GM18526 (cell line): ENCODE results near the gene SF1.

Experiments
- POLR2A ChIP-seq: IDR thresholded peaks from 3 replicates; pipeline ENCODE4 v1.6.1; 2011; ENCODE audit not compliant: insufficient read length; ENCODE audit errors: extremely low read depth

Gene SF1, protein sequence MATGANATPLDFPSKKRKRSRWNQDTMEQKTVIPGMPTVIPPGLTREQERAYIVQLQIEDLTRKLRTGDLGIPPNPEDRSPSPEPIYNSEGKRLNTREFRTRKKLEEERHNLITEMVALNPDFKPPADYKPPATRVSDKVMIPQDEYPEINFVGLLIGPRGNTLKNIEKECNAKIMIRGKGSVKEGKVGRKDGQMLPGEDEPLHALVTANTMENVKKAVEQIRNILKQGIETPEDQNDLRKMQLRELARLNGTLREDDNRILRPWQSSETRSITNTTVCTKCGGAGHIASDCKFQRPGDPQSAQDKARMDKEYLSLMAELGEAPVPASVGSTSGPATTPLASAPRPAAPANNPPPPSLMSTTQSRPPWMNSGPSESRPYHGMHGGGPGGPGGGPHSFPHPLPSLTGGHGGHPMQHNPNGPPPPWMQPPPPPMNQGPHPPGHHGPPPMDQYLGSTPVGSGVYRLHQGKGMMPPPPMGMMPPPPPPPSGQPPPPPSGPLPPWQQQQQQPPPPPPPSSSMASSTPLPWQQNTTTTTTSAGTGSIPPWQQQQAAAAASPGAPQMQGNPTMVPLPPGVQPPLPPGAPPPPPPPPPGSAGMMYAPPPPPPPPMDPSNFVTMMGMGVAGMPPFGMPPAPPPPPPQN

DNA sequence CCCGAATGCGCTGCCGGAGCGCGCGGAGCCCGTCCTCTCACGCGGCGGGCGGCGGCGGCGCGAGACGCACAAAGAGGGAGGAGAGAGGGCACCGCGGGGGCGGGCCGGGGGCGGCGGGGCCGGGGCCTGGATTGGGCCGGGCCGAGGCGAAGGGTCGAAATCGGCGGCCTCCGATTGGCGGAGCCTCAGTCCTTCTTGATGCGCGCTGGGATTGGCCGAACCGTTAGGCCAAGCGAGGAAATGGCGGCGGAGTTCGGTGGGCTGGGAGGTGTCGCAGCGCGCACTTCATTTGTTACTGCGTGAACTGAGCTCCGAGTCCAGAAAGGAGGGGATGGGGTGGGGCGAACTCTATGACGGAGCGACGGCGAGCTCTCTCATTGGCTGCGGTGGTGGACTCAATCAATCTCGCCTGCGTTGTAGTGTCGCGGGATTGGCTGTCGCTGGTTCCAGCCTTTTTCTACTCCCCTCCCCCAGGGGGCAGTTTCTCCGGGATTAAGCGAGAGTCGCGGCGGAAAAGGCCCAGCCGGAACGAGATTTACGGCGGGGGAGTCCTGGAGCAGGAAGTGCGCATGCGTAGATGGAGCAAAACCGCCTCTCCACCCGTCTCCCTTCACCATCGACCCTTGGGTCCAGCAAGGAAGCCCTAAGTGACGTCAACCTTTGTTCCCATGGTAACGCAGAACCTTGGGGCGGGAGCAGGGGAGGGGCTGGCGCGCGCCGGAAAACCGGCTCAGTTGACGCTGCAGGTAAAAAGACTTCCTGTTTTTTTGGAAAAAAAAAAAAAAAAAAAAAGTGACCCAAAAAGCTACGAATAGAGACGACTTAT is at the start of gene SF1:
SF1 (minus strand) TSS at position 70 of the 826 bp plus-strand sequence. CDS start 150 bp downstream, outside the sequence.
- TF ChIP-seq POLR2A = peak; percentile 85

DNA sequence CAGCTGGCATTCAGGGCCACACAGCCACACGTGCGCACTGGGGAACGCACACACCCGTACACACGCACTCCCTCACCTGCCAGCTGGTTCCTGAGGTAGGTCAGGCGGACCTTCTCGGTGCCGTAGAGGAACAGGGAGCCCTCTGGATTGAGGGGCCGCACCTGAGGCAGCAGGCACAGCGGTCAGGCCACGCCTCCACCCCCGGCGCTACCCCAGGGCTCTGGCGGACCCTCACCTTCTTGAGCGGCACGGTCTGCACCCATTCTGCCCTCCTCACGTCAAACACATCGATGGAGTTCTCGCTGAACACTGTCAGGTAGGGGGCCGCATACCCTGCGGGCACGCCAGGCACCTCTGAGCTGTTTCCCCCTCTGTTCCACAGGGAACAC is 49.1 kb upstream of the SF1 start:
- TF ChIP-seq POLR2A = no peak

DNA sequence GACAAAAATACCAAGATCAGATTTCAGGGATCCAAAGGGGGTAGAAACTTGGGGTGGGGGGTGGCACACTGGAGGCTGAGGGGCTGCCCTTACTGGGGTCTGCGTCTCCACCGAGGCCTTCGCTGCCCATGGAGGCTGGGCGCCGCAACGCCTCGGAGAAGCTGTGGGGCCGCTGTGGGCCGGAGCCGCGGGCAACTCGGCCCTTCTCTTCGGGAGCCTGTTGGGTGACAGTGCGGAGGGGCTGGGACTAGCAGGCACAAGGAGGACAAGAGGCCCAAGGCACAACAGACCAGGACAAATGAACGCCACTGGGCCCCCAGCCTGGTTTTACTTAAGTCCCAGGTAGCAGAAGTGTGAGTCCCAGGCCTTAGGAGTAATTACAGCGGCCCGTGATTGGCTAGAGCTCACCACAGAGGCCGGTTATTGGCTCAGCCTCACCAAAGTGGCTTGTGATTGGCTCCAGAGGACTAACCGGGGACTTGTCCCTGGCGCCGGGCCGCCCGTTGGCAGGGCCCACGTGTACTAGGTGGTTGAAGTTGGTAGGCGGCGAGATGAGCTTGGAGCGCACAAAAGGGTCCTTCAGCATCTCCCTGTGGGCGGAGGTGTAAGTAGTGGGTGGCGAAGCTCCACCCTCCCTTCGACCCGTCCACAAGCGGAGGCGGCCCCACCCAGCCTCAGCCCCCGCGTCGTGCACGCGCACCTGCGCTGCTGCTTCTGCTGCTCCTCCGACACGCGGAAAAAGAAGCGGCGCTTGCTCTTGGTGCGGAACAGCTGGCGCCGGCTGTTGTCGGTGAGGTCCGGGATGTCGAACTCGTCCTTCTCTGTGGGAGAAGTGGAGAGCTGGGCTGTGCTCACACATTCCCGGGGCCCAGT is 48.5 kb upstream of the SF1 start:
- no peak for TF ChIP-seq POLR2A

DNA sequence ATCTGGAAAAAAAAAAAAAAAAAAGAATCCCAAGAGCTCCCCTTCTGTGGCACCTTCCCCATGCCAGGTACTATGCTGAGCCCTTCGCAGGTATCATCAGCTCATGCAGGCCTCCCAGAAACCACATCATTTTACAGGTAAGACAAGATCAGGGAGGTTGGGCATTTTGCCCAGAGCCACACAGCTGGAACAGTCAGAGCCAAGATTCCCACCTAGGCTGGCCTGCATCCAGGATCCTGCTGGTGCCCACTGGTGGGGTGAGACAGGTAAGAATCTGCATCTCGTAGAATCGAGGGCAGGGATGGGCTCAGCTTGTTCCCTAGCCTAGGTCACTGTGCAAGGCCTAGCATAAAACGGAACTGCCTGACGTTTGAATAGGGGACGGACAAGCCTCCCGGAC is 47.7 kb upstream of the SF1 start:
- no peak for TF ChIP-seq POLR2A

DNA sequence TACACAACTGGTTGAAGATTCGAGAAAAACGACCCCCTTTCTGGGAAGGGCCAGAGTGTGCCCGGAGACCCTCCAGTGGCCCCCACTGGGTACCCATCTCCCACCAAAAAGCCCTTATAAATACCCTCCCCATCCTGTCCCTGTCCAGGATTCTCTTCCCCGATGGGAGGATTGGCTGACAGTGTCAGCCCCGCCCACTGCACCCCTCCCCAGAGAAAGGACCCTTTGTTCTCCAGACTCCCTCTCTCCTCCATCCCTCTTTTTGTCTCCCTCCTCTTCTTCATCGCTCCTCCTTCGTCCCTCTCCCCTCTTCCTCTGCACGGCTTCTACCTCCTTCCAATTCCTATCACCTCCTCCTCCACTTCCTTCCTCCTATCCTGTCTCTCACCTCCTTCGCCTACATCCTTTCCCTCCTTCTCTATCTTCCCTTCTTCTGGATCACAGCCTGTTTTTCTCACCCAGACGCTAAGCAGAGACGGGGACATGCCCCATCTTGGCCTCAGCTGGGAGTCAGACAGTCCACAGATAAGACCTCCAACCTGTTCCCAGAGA is 45.3 kb upstream of the SF1 start:
- TF ChIP-seq POLR2A = no peak

DNA sequence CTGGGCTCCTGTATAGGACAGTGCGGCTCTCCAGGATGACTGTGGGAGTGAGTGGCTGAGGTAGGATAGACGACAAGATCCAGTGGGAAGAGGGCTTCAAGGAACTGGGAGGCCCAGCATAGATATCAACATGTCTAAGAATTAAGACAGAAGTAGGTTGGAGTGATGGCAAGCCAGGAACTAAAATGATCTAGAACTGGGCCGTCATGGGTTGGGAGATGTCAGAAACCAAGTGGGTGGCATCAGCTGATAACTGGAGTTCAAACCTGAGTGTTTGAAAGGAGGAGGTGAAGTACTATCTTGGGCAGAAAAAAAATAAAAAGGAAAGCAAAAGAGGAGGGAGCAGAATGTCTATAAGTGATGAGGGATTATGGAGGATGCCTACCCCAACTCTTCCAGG is 39.1 kb upstream of the SF1 start:
- TF ChIP-seq POLR2A = no peak

DNA sequence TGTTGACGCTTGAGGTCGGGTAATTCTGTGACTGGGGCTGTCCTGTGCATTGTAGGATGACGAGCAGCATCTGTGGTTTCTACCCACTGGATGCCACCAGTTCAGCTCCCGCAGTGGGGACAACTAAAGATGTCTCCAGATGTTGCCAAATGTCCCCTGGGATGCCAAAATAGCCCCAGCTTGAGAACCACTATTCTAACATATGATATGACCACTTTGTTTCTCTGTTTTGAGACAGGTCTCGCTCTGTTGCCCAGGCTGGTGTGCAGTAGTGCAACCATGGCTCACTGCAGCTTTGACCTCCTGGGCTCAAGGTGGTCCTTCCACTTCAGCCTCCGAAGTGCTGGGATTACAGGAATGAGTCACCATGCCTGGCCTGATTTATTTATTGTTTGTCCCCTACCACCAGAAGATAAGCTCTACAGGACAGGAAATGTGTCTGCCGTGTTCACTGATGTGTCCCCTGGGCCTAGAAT is 36.4 kb upstream of the SF1 start:
- TF ChIP-seq POLR2A = no peak

DNA sequence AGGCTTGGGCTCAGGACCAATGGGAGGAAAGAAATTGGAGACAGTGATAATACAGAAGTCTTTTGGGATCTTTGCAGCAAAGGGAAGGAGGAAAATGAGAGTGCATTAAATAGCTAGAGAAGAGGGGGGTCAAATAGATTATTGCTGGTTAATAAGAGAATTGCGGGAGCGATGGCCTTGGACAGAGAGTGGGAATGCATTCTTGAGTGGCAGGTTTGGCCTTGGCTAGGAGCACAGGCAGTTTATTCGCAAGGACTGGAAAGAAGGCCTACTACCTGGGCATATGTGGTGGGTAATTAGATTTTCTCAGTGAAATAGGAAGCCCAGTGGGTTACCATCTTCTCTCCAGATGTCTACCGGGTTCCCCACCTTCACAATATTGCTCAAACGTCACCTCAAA is 35.5 kb upstream of the SF1 start:
- no peak for TF ChIP-seq POLR2A

DNA sequence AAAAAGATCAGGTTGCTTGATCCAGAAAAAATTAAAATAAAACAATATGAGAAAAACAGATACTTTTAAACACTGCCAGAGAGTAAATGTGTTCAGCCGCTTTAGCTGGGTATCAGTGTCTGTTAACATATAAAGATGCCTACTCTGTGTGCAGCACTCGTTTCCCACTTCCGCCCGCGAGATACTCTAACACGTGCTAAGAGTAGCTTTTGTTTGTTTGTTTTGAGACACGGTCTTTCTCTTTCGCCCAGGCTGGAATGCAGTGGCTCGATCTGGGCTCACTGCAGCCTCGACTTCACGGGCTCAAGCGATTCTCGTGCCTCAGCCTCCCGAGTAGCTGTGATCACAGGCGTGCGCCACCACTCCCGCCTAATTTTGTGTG is 32.5 kb upstream of the SF1 start:
- TF ChIP-seq POLR2A = no peak

DNA sequence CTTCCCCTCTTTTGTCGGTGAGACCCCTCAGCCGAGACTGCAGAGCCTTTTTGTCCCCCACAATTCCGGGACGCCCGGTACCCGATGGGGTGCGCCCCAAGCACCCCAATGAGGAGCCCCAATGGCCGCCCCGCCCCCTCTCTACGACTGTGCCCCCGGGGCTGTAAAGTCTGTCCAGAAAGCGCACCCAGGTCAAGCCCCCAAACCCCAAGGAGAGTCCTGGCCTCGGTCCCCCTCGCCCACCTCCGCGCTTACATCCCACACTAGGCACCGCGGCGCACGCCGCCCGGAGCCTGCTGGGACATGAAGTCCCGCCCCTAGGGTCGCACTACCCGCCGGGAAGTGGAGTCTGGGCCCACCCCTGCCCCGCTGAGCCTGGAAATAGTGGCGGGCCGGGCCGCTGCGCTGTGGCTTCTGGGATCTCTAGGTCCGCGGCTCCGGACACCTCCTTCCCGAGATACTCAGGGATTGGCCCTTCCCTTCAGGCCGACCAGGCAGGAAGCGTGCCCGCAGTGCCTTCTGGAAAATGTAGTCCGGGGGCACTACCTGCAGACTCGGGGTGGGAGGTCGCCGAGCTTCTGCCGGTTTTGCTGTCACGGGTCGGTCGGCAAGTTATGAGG is 32.0 kb upstream of the SF1 start, which contains the start of gene MEN1:
MEN1 (minus strand) TSS at position 281 of the 620 bp plus-strand sequence. CDS start 442 bp downstream, outside the sequence.
- peak; percentile 61 for TF ChIP-seq POLR2A

DNA sequence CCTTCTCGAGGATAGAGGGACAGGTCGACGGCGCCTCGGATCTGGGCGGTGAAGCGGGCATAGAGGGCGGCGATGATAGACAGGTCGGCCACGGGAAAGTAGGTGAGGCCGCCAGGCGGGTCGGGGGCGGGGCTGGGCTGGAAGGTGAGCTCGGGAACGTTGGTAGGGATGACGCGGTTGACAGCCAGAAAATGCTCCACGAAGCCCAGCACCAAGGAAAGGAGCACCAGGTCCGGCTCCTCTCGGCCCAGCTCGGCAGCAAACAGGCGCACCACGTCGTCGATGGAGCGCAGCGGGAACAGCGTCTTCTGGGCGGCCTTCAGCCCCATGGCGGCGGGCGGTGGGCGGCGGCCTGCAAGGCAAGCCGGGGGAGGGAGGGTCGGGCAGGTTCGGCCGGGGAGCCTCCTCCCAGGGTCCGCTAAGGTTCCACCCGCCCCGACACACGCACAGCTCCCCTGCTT is 31.5 kb upstream of the SF1 start:
- TF ChIP-seq POLR2A = no peak

DNA sequence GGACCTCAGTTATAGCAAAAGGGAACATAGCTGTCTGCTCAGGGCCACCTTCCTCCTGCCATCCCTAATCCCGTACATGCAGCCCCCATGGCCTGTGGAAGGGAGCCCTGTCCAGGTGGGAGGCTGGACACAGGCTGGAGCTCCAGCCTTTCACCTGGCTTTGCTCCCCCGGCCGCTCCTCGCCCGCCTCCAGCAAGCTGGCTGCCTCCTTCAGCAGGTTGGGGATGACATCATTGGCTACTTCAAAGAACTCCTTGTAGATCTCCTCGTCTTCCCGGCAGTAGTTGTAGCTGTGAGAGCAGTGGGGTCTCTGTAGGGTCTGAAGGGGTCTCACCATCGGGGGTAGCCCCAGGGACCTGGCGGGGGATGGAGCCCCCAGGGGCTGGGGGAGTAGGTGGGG is 27.1 kb upstream of the SF1 start:
- TF ChIP-seq POLR2A = no peak

DNA sequence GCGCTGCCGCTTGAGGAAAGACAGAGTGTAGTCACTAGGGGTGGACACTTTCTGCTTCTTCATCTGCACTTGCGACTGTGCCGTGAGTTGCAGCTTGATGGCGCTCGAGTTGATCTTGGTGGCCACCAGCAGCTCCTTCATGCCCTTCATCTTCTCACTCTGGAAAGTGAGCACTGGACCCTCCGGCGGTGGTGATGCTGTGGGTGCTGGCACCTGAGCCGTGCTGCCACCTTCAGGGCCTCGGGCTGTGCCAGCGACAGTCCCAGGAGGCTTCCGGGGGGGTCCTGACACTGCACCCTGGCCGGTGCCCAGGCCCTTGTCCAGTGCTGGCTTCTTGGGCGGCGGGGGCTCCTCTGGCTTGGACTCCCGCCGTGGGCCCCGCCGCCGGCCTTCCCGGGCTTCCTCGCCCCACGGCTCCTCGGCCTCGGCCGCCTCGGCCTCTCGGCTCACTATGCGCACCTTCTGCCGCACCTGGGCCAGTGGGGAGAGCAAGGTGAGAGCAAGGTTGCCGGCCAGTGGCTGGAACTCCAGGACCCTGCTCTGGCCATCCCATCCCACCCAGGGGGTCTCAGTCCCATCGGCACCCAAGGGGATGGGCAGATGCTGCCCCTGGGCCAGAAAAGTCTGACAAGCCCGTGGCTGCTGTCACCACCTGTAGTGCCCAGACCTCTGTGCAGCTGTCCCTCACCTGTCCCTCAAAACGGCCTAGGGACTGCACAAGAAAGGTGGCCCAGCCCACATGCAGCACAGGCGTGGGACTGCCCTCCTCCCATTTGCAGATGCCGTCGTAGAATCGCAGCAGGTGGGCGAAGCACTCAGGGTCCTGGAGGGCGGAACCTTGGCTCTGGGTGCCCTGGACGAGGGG is 26.2 kb upstream of the SF1 start:
- no peak for TF ChIP-seq POLR2A
